HepG2 (cell line): ENCODE results near the gene CHID1. TPM values are rescaled to one million over a fixed set of nuclear protein-coding genes. Genes with fewer than 3 reads are reported as not detected.

Source experiments
- ARID4A ChIP-seq: sonication (generic); formaldehyde crosslinking; IDR thresholded peaks from 2 replicates; pipeline ENCODE4 v1.5.0; 2020; ENCODE audit warnings: mild to moderate bottlenecking, missing genetic modification reagents, borderline replicate concordance
- ATF2 ChIP-seq: sonication (generic); formaldehyde crosslinking; IDR thresholded peaks from 2 replicates; pipeline ENCODE4 v1.4.0; 2020; ENCODE audit warnings: missing genetic modification reagents
- ELF3 ChIP-seq: IDR thresholded peaks from 2 replicates; pipeline ENCODE4 v1.6.1; 2016; ENCODE audit warnings: missing genetic modification reagents, missing compliant biosample characterization
- HNF4G ChIP-seq, 2 experiments: sonication (generic) in 1 of 2; formaldehyde crosslinking in 1 of 2; IDR thresholded peaks; 2 replicates each; pipeline versions ENCODE4 v1.4.0 to v1.6.1; 2011 to 2020; ENCODE audit warnings: borderline replicate concordance in 2 of 2, low read depth in 2 of 2, mild to moderate bottlenecking in 2 of 2, low read length in 1 of 2, missing genetic modification reagents in 1 of 2, moderate library complexity in 1 of 2
- KLF16 ChIP-seq, 2 experiments: sonication (generic) in 1 of 2; formaldehyde crosslinking in 1 of 2; IDR thresholded peaks; 2 replicates each; pipeline versions ENCODE4 v1.6.1 to v1.8.0; 2016 to 2023; ENCODE audit warnings: missing genetic modification reagents in 2 of 2, missing compliant biosample characterization in 1 of 2
- RELA ChIP-seq: sonication (generic); formaldehyde crosslinking; IDR thresholded peaks from 2 replicates; pipeline ENCODE4 v1.4.0; 2020; ENCODE audit warnings: missing genetic modification reagents
- SP1 ChIP-seq, 2 experiments: fragments of 450-650 bp in 1 of 2; sonication (generic) in 1 of 2; formaldehyde crosslinking in 1 of 2; IDR thresholded peaks; 2 replicates each; pipeline versions ENCODE4 v1.4.0 to v1.6.1; 2016 to 2020; ENCODE audit warnings: missing genetic modification reagents in 1 of 2
- ZBTB20 ChIP-seq: sonication (generic); formaldehyde crosslinking; IDR thresholded peaks from 2 replicates; pipeline ENCODE4 v1.8.1; 2023; ENCODE audit warnings: missing genetic modification reagents, low read depth, mild to moderate bottlenecking, borderline replicate concordance
- ZC3H4 ChIP-seq: sonication (generic); formaldehyde crosslinking; IDR thresholded peaks from 2 replicates; pipeline ENCODE4 v1.4.0; 2020; ENCODE audit warnings: missing genetic modification reagents, borderline replicate concordance
- ZFP1 ChIP-seq: IDR thresholded peaks from 2 replicates; pipeline ENCODE4 v1.6.1; 2016
- ZNF234 ChIP-seq: sonication (generic); formaldehyde crosslinking; conservative IDR thresholded peaks from 2 replicates; pipeline ENCODE4 v1.5.1; 2020; ENCODE audit warnings: mild to moderate bottlenecking, missing genetic modification reagents
- ZNF3 ChIP-seq: IDR thresholded peaks from 2 replicates; pipeline ENCODE4 v1.7.0; 2017; ENCODE audit warnings: inconsistent platforms
- polyA plus RNA-seq, 8 experiments: library from polyadenylated mRNA; depleted of rRNA in 3 of 8; stranded (reverse) in 7 of 8; unstranded in 1 of 8; fragments of >200 nt; fragmentation: Illumina TruSeq in 4 of 8; extraction: Trizol in 4 of 8; gene quantifications; 2 replicates each; pipeline versions ENCODE4 v1.2.1 to v1.2.3, GENCODE V29; 2011 to 2016; ENCODE audit warnings: low read depth in 4 of 8, missing spikeins in 1 of 8, mixed read lengths in 1 of 8; ENCODE audit not compliant: insufficient read depth in 1 of 8
- total RNA-seq, 5 experiments: library from RNA; depleted of rRNA; stranded (reverse); fragments of >200 nt; fragmentation: Illumina TruSeq; extraction: Trizol; gene quantifications; 2 replicates each; pipeline ENCODE4 v1.2.3, GENCODE V29; 2016; ENCODE audit warnings: low read depth in 1 of 5
- TF ChIP-seq, protein P1 (sequence below): sonication (generic); formaldehyde crosslinking; IDR thresholded peaks from 2 replicates; pipeline ENCODE4 v1.8.0; 2022; ENCODE audit warnings: mild to moderate bottlenecking, missing genetic modification reagents, moderate library complexity
- TF ChIP-seq, protein P2 (sequence below): sonication (generic); formaldehyde crosslinking; IDR thresholded peaks from 2 replicates; pipeline ENCODE4 v1.4.0; 2020; ENCODE audit warnings: missing genetic modification reagents
- TF ChIP-seq, protein P3 (sequence below): sonication (generic); formaldehyde crosslinking; IDR thresholded peaks from 2 replicates; pipeline ENCODE4 v1.4.0; 2020; ENCODE audit warnings: missing genetic modification reagents; ENCODE audit errors: not compliant biosample characterization
- TF ChIP-seq, protein P4 (sequence below): sonication (generic); formaldehyde crosslinking; IDR thresholded peaks from 2 replicates; pipeline ENCODE4 v1.5.0; 2020; ENCODE audit warnings: missing genetic modification reagents

CHID1 gene
- total and polyA plus RNA-seq, 2 of the 13 experiments (the other 11 are each of a cell fraction or from before 2014, with no cell fraction given), result 65.1 to 93.6 TPM

GRCh38 chr11:843818-844692, 66.6 kb downstream of the CHID1 start (continued):
- TF ChIP-seq ZC3H4 (CRISPR knock-in tag) (no peak), KLF16 (CRISPR knock-in tag; IDR thresholded peaks at IDR 0.05) (peak in 1 of 2 experiments; percentile 37; a peak in 1 of 4 replicates), ZFP1 (CRISPR knock-in tag) (no peak), ZNF234 (CRISPR knock-in tag) (no peak), ZBTB20 (CRISPR knock-in tag) (0 out of 2 replicates have a peak, but pooled peaks have one; percentile 50), RELA (no peak), ATF2 (CRISPR knock-in tag) (0 out of 2 replicates have a peak, but pooled peaks have one; percentile 6), SP1 (IDR thresholded peaks at IDR 0.05) (no peak), SP1 (CRISPR knock-in tag; IDR thresholded peaks at IDR 0.05) (peak; percentile 62), ELF3 (CRISPR knock-in tag) (peak; percentile 81), HNF4G (IDR thresholded peaks at IDR 0.05; ENCODE audit: borderline replicate concordance, low read depth, low read length) (no peak), HNF4G (CRISPR knock-in tag; IDR thresholded peaks at IDR 0.05; ENCODE audit: borderline replicate concordance, low read depth) (no peak), ARID4A (CRISPR knock-in tag) (peak; percentile 55), ZNF3 (CRISPR knock-in tag) (no peak)
- TF ChIP-seq, protein P1, sequence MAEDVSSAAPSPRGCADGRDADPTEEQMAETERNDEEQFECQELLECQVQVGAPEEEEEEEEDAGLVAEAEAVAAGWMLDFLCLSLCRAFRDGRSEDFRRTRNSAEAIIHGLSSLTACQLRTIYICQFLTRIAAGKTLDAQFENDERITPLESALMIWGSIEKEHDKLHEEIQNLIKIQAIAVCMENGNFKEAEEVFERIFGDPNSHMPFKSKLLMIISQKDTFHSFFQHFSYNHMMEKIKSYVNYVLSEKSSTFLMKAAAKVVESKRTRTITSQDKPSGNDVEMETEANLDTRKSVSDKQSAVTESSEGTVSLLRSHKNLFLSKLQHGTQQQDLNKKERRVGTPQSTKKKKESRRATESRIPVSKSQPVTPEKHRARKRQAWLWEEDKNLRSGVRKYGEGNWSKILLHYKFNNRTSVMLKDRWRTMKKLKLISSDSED (CRISPR knock-in tag), result no peak
- TF ChIP-seq, protein P2, sequence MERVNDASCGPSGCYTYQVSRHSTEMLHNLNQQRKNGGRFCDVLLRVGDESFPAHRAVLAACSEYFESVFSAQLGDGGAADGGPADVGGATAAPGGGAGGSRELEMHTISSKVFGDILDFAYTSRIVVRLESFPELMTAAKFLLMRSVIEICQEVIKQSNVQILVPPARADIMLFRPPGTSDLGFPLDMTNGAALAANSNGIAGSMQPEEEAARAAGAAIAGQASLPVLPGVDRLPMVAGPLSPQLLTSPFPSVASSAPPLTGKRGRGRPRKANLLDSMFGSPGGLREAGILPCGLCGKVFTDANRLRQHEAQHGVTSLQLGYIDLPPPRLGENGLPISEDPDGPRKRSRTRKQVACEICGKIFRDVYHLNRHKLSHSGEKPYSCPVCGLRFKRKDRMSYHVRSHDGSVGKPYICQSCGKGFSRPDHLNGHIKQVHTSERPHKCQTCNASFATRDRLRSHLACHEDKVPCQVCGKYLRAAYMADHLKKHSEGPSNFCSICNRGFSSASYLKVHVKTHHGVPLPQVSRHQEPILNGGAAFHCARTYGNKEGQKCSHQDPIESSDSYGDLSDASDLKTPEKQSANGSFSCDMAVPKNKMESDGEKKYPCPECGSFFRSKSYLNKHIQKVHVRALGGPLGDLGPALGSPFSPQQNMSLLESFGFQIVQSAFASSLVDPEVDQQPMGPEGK (CRISPR knock-in tag), result peak; percentile 94
- TF ChIP-seq, protein P3, sequence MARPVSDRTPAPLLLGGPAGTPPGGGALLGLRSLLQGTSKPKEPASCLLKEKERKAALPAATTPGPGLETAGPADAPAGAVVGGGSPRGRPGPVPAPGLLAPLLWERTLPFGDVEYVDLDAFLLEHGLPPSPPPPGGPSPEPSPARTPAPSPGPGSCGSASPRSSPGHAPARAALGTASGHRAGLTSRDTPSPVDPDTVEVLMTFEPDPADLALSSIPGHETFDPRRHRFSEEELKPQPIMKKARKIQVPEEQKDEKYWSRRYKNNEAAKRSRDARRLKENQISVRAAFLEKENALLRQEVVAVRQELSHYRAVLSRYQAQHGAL, result no peak
- TF ChIP-seq, protein P4, sequence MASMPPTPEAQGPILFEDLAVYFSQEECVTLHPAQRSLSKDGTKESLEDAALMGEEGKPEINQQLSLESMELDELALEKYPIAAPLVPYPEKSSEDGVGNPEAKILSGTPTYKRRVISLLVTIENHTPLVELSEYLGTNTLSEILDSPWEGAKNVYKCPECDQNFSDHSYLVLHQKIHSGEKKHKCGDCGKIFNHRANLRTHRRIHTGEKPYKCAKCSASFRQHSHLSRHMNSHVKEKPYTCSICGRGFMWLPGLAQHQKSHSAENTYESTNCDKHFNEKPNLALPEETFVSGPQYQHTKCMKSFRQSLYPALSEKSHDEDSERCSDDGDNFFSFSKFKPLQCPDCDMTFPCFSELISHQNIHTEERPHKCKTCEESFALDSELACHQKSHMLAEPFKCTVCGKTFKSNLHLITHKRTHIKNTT (CRISPR knock-in tag), result no peak
